Suppressor macrophage treated with lipopolysaccharide for 4 hours (primary cell): Measurements from ENCODE around the gene FAM72B.
"Not testable (repeated sequence)": the region's sequence is repeated elsewhere in the genome, so short reads cannot be mapped to it uniquely, and the experiment has no call there.

Experiments used
- DNase-seq: peaks from one replicate; pipeline ENCODE4 v3.0.0-alpha.2; 2020

The FAM72B gene

GRCh38 chr1:121148489-121149190 is 35.5 kb downstream of the FAM72B start:
- DNase-seq: not testable (repeated sequence)

DNA sequence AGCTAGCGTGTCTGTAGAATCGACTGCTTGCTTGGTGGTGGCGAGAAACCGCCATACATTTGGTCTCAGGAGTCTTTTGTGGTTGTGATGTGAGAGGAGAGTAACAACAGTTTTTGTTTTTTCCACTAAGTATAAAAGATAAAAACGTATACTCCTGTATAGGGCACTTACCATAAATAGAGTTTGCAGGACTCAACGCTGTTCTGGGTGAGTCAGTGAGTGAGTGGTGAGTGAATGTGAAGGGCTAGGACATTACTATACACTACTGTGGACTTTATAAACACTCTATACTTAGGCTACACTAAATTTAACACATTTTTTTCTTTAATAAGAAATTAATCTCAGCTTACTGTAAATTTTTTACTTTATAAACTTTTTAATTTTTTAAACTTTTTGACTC is 43.7 kb downstream of the FAM72B start:
- not testable (repeated sequence) for DNase-seq

DNA sequence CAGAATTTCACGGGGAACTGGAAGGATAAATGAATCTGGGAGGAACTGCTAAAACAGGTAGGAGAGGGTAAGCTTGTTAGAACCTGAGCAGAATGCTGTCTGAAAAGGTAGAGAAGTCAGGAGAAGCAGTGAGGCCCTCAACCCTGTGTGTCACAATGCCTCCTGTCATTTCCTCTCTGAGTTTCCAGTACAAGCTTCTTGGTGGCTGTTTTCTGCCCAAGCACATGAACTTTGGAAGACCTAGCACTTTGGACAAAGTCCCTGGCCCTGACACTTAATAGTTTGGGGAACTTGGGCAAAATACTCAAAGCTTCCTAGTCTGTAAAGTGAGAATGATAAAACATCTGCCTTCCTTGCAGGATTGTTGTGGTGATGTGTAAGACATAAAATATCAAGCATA is 52.6 kb downstream of the FAM72B start:
- DNase-seq: not testable (repeated sequence)

- DNase-seq: not testable (repeated sequence)
Measured at GRCh38 chr1:121118480-121118824, 65.7 kb downstream of the FAM72B start.
